Midbrain (tissue), 1 donor: ENCODE data around the gene SPATA13.

Experiments
- DNase-seq: peaks from one replicate; lab custom pipeline; 2025; lab: John Stamatoyannopoulos, UW

Gene SPATA13

DNA sequence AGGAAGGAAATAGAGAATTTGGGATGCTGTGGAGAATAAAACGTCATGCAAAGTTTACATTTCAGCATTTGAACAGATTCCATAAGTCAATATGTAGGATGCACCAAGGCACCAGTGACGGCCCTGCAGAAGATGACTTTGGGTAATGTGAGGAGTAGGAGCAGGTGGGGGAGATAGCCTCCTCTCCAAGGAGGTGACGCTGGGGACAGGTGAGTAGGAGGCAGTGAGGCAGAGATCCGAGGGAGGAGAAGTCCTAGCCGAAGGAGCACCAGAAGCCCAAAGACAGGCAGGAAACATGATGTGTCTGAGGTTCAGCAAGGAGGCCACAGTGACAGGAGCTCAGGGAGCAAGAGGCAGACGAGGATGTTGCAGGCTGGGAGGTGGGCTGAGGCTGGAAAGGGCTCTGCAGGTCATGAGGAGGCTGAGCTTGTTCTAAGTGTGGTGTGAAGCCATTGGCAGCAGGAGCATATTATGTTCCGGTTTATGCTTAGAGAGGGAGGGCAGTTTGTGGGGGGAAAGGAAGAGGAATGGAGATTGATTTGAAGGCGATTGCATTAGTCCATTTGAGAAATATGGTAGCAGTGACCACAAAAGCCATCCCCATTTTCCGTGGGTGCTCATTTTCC is 93.1 kb downstream of the SPATA13 start:
- no peak for DNase-seq

DNA sequence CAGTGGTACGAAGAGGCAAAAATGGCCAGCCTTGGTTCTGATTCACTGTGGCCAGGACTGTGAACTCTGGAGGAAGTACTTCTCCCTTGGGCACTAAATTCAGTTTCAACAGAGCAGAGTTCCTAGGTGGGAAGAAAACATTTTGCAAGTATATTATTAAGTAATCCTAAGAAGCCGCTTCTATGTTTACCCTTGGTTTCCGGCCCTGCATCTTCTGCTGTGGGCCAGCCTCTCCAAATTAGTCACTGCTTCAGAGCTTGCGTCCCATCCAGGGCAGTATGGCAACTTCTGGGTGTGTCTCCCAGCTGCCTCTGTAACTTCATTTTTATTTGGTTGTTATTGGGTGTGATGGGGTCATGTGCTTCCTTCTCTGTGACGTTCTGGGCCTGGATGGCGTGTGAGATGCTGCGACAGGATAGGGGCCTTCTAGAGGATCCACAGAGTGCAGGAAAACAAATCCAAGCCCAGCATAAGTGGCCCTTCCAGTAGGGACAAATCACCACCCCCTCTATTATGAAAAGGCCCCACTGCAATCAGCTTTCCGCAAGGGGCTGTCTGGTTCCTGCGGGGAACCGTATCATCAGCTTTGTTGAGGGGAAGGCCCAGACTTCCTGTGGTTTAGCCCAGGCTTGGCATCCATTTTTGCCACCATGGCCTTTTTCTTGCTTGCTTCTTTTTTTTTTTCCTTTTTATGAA is 93.8 kb downstream of the SPATA13 start:
- no peak for DNase-seq

- no peak for DNase-seq
Observed at GRCh38 chr13:24257497-24257896, 97.0 kb downstream of the SPATA13 start.

- DNase-seq: no peak
Observed at GRCh38 chr13:24261566-24261965, 101.0 kb downstream of the SPATA13 start.

GRCh38 chr13:24263632-24264031 is 103.1 kb downstream of the SPATA13 start:
- no peak for DNase-seq

DNA sequence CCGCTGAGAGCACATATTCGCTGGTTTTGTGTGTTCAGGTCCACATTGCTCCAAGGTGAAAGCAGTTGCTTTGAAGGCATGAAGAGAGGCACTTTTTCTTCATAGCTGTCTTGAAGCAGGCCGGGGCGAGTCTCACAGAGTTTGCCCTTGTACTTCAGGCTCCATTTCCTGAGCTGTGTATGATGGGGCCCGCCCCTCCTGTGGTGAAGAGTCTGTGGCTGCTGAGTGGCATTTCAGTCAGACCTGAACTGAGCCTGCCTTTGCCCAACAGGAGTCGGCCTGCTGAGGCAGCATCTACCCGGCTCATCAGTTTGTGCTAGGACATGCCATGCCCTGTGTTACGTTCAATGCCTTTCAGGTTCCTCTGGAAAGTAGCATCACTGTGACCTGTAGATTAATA is 104.5 kb downstream of the SPATA13 start:
- DNase-seq: no peak

DNA sequence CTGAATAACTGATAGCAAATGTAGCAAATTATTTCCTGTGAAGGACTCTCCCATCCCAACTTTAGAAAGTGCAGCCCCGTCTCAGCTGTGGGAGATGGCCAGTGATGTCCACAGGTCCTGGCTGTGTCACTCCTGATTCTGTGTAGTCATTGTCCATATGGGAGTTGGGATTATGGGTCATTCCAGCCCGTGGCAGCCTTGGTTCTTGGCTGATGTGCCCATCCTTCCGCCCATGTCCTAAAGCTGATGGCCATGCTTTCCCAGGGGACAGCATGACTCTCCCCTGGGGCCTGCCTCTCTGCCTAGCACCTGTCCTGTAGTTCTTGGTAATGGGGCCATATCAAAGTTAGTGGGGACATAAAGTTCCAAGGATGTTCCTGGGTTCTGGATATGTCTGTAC is 104.9 kb downstream of the SPATA13 start:
- DNase-seq: no peak

DNA sequence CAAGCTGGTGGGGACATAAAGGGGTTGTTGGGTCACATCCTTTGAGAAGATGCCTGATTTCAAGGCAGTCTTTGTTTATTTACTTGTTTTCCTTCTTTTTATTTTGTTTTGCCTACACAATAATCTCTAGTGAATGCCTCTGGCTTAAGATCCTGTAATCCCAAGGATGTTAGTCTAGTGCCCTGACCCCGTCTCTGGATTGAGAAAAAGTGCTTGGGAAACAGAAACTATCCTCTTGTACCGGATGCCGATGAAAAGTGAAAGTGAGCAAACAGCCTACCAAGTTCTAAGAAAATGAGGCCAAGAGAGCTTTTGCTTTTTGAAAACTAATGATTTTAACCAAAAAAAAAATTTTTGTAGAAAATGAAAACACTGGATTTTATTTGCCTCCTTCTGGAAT is 106.8 kb downstream of the SPATA13 start:
- DNase-seq: no peak

DNA sequence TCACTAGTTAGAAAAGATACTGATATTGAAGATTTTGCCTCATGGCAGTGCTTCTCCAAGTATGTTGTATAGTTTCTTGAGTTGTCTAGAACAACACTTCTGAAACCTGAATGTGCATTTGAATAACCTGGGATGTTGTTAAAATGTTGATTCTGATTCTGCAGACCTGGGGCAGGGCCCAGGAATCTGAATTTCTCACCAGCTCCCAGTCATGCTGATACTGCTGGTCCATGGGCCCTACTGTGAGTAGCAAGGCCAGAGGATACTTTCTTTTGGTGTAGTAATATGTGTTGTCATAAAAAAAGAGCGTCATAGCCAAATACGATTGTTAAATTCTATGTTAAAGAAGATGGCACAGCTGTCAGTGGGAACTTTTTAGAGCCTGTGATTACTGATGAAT is 107.3 kb downstream of the SPATA13 start:
- no peak for DNase-seq

DNA sequence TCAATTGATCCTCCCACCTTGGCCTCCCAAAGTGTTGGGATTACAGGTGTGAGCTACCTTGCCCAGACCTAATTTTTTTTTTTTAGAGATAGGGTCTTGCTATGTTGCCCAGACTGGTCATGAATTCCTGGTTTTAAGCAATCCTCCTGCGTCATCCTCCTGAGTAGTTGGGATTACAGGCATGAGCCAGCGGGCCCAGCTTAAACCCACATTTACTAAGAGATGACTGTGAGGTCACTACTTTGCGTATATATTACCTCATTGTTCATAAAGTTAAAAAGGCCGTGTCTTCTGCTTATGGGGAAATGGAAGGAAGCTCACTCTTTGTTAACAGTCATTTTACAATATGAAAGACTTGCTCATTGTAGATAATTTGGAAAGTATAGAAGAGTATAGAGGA is 109.3 kb downstream of the SPATA13 start:
- DNase-seq: no peak

GRCh38 chr13:24270639-24271141 is 110.2 kb downstream of the SPATA13 start:
- peak; percentile 88 for DNase-seq

- DNase-seq: no peak
Observed at GRCh38 chr13:24271231-24271600, 110.7 kb downstream of the SPATA13 start.

DNA sequence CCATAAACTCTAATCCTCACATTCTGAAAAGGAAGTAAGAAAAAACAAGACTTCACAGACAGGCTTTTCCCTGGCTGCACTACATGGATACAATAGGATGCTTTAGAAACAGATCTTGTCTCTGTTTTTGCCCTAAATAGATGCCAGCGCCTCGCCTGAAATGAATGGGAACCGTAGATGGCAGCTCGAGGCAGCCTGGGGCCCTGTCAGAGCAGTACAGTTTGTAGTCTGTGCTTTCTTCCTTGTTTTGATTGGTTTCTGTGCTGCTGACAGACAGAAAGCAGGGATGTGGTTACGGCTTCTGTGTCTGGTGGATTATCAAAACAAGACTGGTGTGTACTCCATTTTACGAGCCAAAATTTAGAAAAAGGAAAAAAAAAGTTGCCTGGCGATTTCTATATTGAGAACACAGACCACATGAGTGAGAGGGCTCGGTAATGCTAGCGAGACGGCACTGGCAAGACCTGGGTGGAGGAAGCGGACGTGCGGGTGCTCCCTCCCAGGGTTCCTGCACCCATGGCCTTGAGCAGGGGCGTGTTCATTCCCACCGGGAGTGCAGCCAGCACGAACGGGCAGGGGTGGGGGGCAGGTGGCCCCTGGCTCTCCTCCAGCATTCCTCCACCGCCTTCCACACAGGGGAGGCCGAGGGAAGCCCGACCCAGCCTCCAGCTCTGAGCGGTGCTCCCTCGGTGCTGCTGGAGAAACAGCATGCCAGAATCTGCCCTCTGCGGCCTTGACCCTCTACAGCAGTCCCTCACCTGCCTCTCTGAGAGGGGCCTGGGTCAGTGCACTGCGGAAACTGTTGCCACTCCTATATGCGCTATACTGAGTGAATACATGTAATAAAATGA is 111.3 kb downstream of the SPATA13 start:
- DNase-seq: peak; percentile 84

- no peak for DNase-seq
Observed at GRCh38 chr13:24272452-24273161, 112.1 kb downstream of the SPATA13 start.

DNA sequence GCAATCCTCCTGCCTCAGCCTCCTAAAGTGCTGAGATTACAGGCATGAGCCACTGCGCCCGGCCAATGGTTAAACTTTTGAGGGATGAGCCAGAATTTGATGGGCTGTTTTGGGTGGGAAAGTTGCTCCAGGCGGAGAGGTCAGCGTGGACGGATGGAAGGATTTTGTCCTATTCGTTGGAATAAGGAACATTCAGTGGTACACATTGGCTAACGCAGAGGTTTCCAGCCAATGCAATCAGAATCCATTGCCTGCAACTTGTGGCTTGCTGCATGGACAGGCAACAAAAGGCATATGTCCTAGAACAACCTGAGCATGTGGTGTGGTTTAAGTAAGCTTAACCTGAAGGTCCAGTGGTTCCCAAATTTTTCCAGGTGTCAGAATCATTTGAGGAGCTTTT is 113.4 kb downstream of the SPATA13 start:
- DNase-seq: no peak

GRCh38 chr13:24274452-24275021 is 114.0 kb downstream of the SPATA13 start:
- peak; percentile 58 for DNase-seq

GRCh38 chr13:24275041-24275440 is 114.5 kb downstream of the SPATA13 start:
- DNase-seq: no peak

GRCh38 chr13:24276306-24276705 is 115.8 kb downstream of the SPATA13 start:
- no peak for DNase-seq

- DNase-seq: no peak
Observed at GRCh38 chr13:24276861-24277260, 116.3 kb downstream of the SPATA13 start.

DNA sequence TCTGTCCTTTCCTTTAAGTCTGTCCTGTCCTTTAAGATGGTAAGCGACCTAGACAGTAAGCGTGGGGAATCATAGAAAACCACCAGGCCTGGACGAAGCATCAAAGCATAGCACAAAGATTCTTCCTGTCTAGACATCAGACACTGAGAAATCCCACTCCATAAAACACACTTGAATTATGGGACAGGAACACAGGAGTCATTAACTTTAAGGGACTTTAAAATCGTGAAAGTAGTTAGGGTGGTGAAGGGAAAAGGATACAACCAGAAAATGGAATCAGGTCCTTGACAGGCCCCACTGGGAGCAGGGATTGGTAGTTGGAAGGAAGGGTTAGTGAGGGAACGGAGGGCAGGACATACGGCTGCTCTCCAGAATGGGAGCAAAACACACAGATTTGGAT is 117.2 kb downstream of the SPATA13 start:
- no peak for DNase-seq

- no peak for DNase-seq
Observed at GRCh38 chr13:24279327-24280110, 119.0 kb downstream of the SPATA13 start.
